A549 (cell line): Measurements from ENCODE around the gene LIMA1.
A peak's percentile ranks its signal among the peaks of the same experiment; 100 is the strongest.
"Not testable (repeated sequence)": the region's sequence is repeated elsewhere in the genome, so short reads cannot be mapped to it uniquely, and the experiment has no call there.

Experiments used
- CEBPB ChIP-seq, 2 experiments: fragments of >200 bp in 1 of 2; sonication (Bioruptor Twin) in 1 of 2; formaldehyde crosslinking in 1 of 2; IDR thresholded peaks; 2 replicates each; pipeline ENCODE4 v1.6.1; 2012 to 2016
- CTCF ChIP-seq: fragments of >200 bp; sonication (Bioruptor Twin); formaldehyde crosslinking; IDR thresholded peaks from 3 replicates; pipeline ENCODE4 v1.5.1; 2016
- EP300 ChIP-seq, 2 experiments: fragments of >200 bp; sonication (Bioruptor Twin); formaldehyde crosslinking; IDR thresholded peaks; 2 replicates in 1 of 2; 3 replicates in 1 of 2; pipeline ENCODE4 v1.6.1; 2016 to 2017
- FOSL2 ChIP-seq, 2 experiments: fragments of 450-650 bp in 1 of 2; fragments of >200 bp in 1 of 2; sonication (Bioruptor Twin) in 1 of 2; formaldehyde crosslinking; IDR thresholded peaks; 2 replicates each; pipeline versions ENCODE4 v1.5.0 to v1.6.1; 2016 to 2020; ENCODE audit warnings: mild to moderate bottlenecking in 1 of 2, moderate library complexity in 1 of 2
- HOXA7 ChIP-seq: fragments of 250-450 bp; sonication (Bioruptor Pico); IDR thresholded peaks from 2 replicates; pipeline ENCODE4 v1.5.0; 2020; ENCODE audit warnings: mild to moderate bottlenecking, moderate library complexity
- HOXB5 ChIP-seq: fragments of 250-450 bp; sonication (Bioruptor Pico); IDR thresholded peaks from 2 replicates; pipeline ENCODE4 v1.5.0; 2020; ENCODE audit warnings: mild to moderate bottlenecking, moderate library complexity
- KDM1A ChIP-seq: fragments of 200-600 bp; sonication (generic); IDR thresholded peaks from 2 replicates; pipeline ENCODE4 v1.6.1; 2016; ENCODE audit warnings: low read depth, mild to moderate bottlenecking
- MAFK ChIP-seq: fragments of 450-650 bp; IDR thresholded peaks from 2 replicates; pipeline ENCODE4 v1.6.1; 2014; ENCODE audit not compliant: partially characterized antibody
- NPAS2 ChIP-seq: fragments of 250-450 bp; sonication (Bioruptor Pico); IDR thresholded peaks from 2 replicates; pipeline ENCODE4 v1.8.0; 2022; ENCODE audit warnings: mild to moderate bottlenecking, moderate library complexity, borderline replicate concordance
- POLR2A ChIP-seq: IDR thresholded peaks from 2 replicates; pipeline ENCODE4 v1.6.1; 2012; ENCODE audit warnings: mild to moderate bottlenecking, low read length
- REST ChIP-seq: fragments of 200-600 bp; sonication (generic); IDR thresholded peaks from 2 replicates; pipeline ENCODE4 v1.6.1; 2016; ENCODE audit warnings: antibody characterized with exemption, mild to moderate bottlenecking, moderate library complexity
- RFX5 ChIP-seq: fragments of 450-650 bp; IDR thresholded peaks from 2 replicates; pipeline ENCODE4 v1.7.1; 2014; ENCODE audit warnings: antibody characterized with exemption, mild to moderate bottlenecking, moderate library complexity
- SMC3 ChIP-seq: fragments of >200 bp; sonication (Bioruptor Twin); formaldehyde crosslinking; IDR thresholded peaks from 3 replicates; pipeline ENCODE4 v1.6.1; 2018; ENCODE audit warnings: inconsistent platforms
- ZNF302 ChIP-seq: fragments of 250-450 bp; sonication (Bioruptor Pico); IDR thresholded peaks from 2 replicates; pipeline ENCODE4 v1.9.0; 2021; ENCODE audit warnings: inconsistent platforms, mild to moderate bottlenecking, moderate library complexity

- TF ChIP-seq SMC3; EP300 (IDR thresholded peaks at IDR 0.05); POLR2A; CTCF; HOXB5 (CRISPR knock-in tag); REST; KDM1A; RFX5; MAFK; HOXA7 (CRISPR knock-in tag); ZNF302 (CRISPR knock-in tag); FOSL2 (IDR thresholded peaks at IDR 0.05); FOSL2 (CRISPR knock-in tag; IDR thresholded peaks at IDR 0.05); NPAS2 (CRISPR knock-in tag): not testable (repeated sequence)
- TF ChIP-seq CEBPB (IDR thresholded peaks at IDR 0.05): peak in 1 of 2 experiments; percentile 42; a peak in 1 of 4 replicates
Observed at GRCh38 chr12:50275127-50275526, 8.2 kb downstream of the LIMA1 start.
